HL-60 (cell line): ENCODE measurements around the gene HMGCL.

Experiments used
- DNase-seq, 2 experiments: peaks; one replicate each; pipeline ENCODE4 v3.0.0-alpha.2; 2010 to 2020; ENCODE audit warnings: low read depth in 1 of 2, low spot score in 1 of 2
- H3K27ac ChIP-seq: fragments of 250-450 bp; sonication (Bioruptor Pico); replicated peaks from 2 replicates; pipeline ENCODE4 v1.5.1; 2020; ENCODE audit warnings: mild to moderate bottlenecking, moderate library complexity
- H3K27me3 ChIP-seq: fragments of 250-450 bp; sonication (Bioruptor Pico); 2 replicates; pipeline ENCODE4 v1.5.1; 2021; ENCODE audit warnings: mild to moderate bottlenecking, moderate library complexity; ENCODE audit not compliant: insufficient read depth, poor library complexity, severe bottlenecking
- H3K4me3 ChIP-seq: replicated peaks from 2 replicates; pipeline ENCODE4 v1.5.1; 2011; ENCODE audit warnings: mild to moderate bottlenecking, control low read depth, low read length; ENCODE audit not compliant: insufficient read depth
- CTCF ChIP-seq: IDR thresholded peaks from one replicate; pipeline ENCODE4 v1.5.1; 2011; ENCODE audit warnings: low read length, control low read depth, inconsistent platforms; ENCODE audit not compliant: insufficient read depth
- GABPA ChIP-seq: IDR thresholded peaks from 2 replicates; pipeline ENCODE4 v1.6.1; 2012; ENCODE audit warnings: low read depth
- POLR2AphosphoS5 ChIP-seq: IDR thresholded peaks from 2 replicates; pipeline ENCODE4 v1.6.1; 2012; ENCODE audit warnings: low read depth
- REST ChIP-seq: IDR thresholded peaks from 2 replicates; pipeline ENCODE4 v1.6.1; 2012; ENCODE audit warnings: low read depth; ENCODE audit not compliant: insufficient replicate concordance
- SPI1 ChIP-seq: IDR thresholded peaks from 2 replicates; pipeline ENCODE4 v1.6.1; 2012; ENCODE audit warnings: low read depth, mild to moderate bottlenecking, borderline replicate concordance
- long read RNA-seq: library from polyadenylated mRNA; unstranded; transcript quantifications from one replicate; pipeline ENCODE4 v2.0.0, GENCODE V29; 2020

HMGCL gene
- long read RNA-seq, transcript HMGCL-203 (9 exons, 1,600 nt): major isoform, 168 of 213 reads
- long read RNA-seq, transcript HMGCL-204 (7 exons, 1,354 nt): minor isoform, 27 of 213 reads
- long read RNA-seq, partial matches to known transcripts: 2 of 213 reads
- long read RNA-seq, other reads (novel, unspliced or antisense): 15 of 213 reads

- TF ChIP-seq GABPA (no peak), REST (peak; percentile 62), POLR2AphosphoS5 (peak; percentile 94)
- Histone ChIP-seq H3K4me3 (peak within 1 kb of the TSS; percentile 93), H3K27ac (peak within 1 kb of the TSS; percentile 78), H3K27me3 (no peaks in the 10 kb centered on the region)
- peak; percentile 80 to 90 for DNase-seq
These were observed at the start of gene HMGCL for GRCh38 chr1:23825076-23825761. Gene HMGCL, minus strand, starts transcription at chr1:23825429. Its CDS starts 14 bp downstream, at chr1:23825415.

- Histone ChIP-seq H3K27me3 (no peaks in the 10 kb centered on the region), H3K4me3 (no peak overlapping the region), H3K27ac (no peak overlapping the region)
- TF ChIP-seq POLR2AphosphoS5: no peak
- no peak for TF ChIP-seq SPI1
- TF ChIP-seq REST: no peak
- TF ChIP-seq GABPA: no peak
- TF ChIP-seq CTCF: no peak
- no peak for DNase-seq
These were observed 47.2 kb upstream of the HMGCL start for GRCh38 chr1:23872421-23872820.

GRCh38 chr1:23869051-23869450, 43.8 kb upstream of the HMGCL start:
- DNase-seq: peak; percentile 77 to 87
- Histone ChIP-seq H3K27me3 (no peaks in the 10 kb centered on the region), H3K4me3 (peak overlapping the region; percentile 85), H3K27ac (peak overlapping the region; percentile 76)
- peak; percentile 95 for TF ChIP-seq SPI1
- TF ChIP-seq POLR2AphosphoS5: no peak

- peak overlapping the region; percentile 76 for H3K27ac ChIP-seq
- peak in 1 of 2 experiments; percentile 24 for DNase-seq
- TF ChIP-seq SPI1: no peak
- no peak for TF ChIP-seq CTCF
- TF ChIP-seq POLR2AphosphoS5: no peak
- no peak for TF ChIP-seq REST
- TF ChIP-seq GABPA: no peak
- H3K27me3 ChIP-seq: no peaks in the 10 kb centered on the region
- H3K4me3 ChIP-seq: peak overlapping the region; percentile 85
These were observed 43.4 kb upstream of the HMGCL start for GRCh38 chr1:23868557-23869016.
